Lower leg skin (tissue), 3 donors: ENCODE results near the gene CHM.

Experiments
- CTCF ChIP-seq, 3 donors: fragments of 450-650 bp; IDR thresholded peaks; one replicate each; pipeline ENCODE4 v1.5.1; 2016; ENCODE audit warnings: antibody characterized with exemption in 3 of 3, mild to moderate bottlenecking in 3 of 3, moderate library complexity in 2 of 3
- POLR2A ChIP-seq, 2 donors: fragments of 450-650 bp; IDR thresholded peaks; one replicate each; pipeline ENCODE4 v1.6.1; 2016 to 2017; ENCODE audit warnings: antibody characterized with exemption in 2 of 2, mild to moderate bottlenecking in 1 of 2, moderate library complexity in 1 of 2

GRCh38 chrX:85859426-85859825 is 187.9 kb downstream of the CHM start:
- TF ChIP-seq POLR2A (IDR thresholded peaks at IDR 0.05): no peak
- no peak for TF ChIP-seq CTCF (IDR thresholded peaks at IDR 0.05)
